Esophagus (tissue), 2 donors: ENCODE results near the gene TTC33. TPM values are rescaled to one million over a fixed set of nuclear protein-coding genes. Genes with fewer than 3 reads are reported as not detected.

Experiments used
- H3K27ac ChIP-seq, 2 donors: one replicate each; pipeline ENCODE4 v1.5.1; 2013; ENCODE audit warnings: low read depth in 2 of 2, mild to moderate bottlenecking in 2 of 2, inconsistent platforms in 1 of 2, low read length in 1 of 2, moderate library complexity in 1 of 2
- H3K27me3 ChIP-seq, 2 donors: one replicate each; pipeline ENCODE4 v1.6.1; 2013; ENCODE audit warnings: low read length in 2 of 2, control low read depth in 1 of 2, mild to moderate bottlenecking in 1 of 2; ENCODE audit not compliant: insufficient read depth in 2 of 2, control insufficient read depth in 1 of 2
- H3K36me3 ChIP-seq, 2 donors: one replicate each; pipeline ENCODE4 v1.6.1; 2013; ENCODE audit warnings: low read length in 1 of 2; ENCODE audit not compliant: control insufficient read depth in 2 of 2, insufficient read depth in 2 of 2
- H3K4me1 ChIP-seq, 2 donors: one replicate each; pipeline ENCODE4 v1.6.1; 2013; ENCODE audit warnings: low read length in 1 of 2; ENCODE audit not compliant: control insufficient read depth in 2 of 2, insufficient read depth in 2 of 2
- H3K4me3 ChIP-seq, 2 donors: one replicate each; pipeline ENCODE4 v1.5.1; 2013; ENCODE audit warnings: low read length in 2 of 2, mild to moderate bottlenecking in 2 of 2, low read depth in 1 of 2, moderate library complexity in 1 of 2
- H3K9me3 ChIP-seq, 2 donors: one replicate each; pipeline ENCODE4 v1.6.1; 2013; ENCODE audit warnings: mild to moderate bottlenecking in 2 of 2, low read depth in 1 of 2, low read length in 1 of 2, moderate library complexity in 1 of 2; ENCODE audit not compliant: control insufficient read depth in 2 of 2, insufficient read depth in 1 of 2
- WGBS, 2 donors: extraction: QIAGEN DNeasy Blood & Tissue Kit; methylation state at CpG; one replicate each; pipeline ENCODE4 v1.1.7; 2013; 5-methylcytosine and 5-hydroxymethylcytosine counted together
- polyA plus RNA-seq, 2 donors: library from polyadenylated mRNA; stranded (reverse); fragments of 200-250 nt; gene quantifications; one replicate each; pipeline ENCODE4 v1.2.3, GENCODE V29; 2013
- donor health status: healthy with polysubstance abuse.
- donor health status: Bipolar disorder and iron deficiency.

Gene TTC33
- polyA plus RNA-seq, 2 donors, result 3.2 to 3.7 TPM

GRCh38 chr5:40554813-40555212 is 200.9 kb downstream of the TTC33 start:
- no peak overlapping the region for H3K27ac ChIP-seq
- H3K9me3 ChIP-seq, result no peaks in the 10 kb centered on the region
- no peaks in the 10 kb centered on the region for H3K27me3 ChIP-seq
- H3K36me3 ChIP-seq, result no peaks in the 10 kb centered on the region
- no peaks in the 10 kb centered on the region for H3K4me1 ChIP-seq
- 59 to 87% methylated on average over 1 of the region's 1 CpG for WGBS, 2 donors
- H3K4me3 ChIP-seq, result no peak overlapping the region

- H3K36me3 ChIP-seq, result no peaks in the 10 kb centered on the region
- H3K9me3 ChIP-seq, result no peaks in the 10 kb centered on the region
- no peak overlapping the region for H3K4me3 ChIP-seq
- no peak overlapping the region for H3K27ac ChIP-seq
- 85 to 86% methylated on average over 1 of the region's 1 CpG for WGBS, 2 donors
- H3K27me3 ChIP-seq, result no peaks in the 10 kb centered on the region
- no peaks in the 10 kb centered on the region for H3K4me1 ChIP-seq
Observed at GRCh38 chr5:40554054-40554453, 201.7 kb downstream of the TTC33 start.

- H3K9me3 ChIP-seq, result no peaks in the 10 kb centered on the region
- WGBS, 2 donors, result 83 to 88% methylated on average over 3 of the region's 3 CpGs
Observed at GRCh38 chr5:40552981-40553380, 202.8 kb downstream of the TTC33 start.

GRCh38 chr5:40551496-40552491 is 204.0 kb downstream of the TTC33 start:
- Histone ChIP-seq H3K4me1 (no peaks in the 10 kb centered on the region), H3K27me3 (no peaks in the 10 kb centered on the region), H3K36me3 (no peaks in the 10 kb centered on the region), H3K4me3 (no peak overlapping the region), H3K27ac (no peak overlapping the region), H3K9me3 (no peaks in the 10 kb centered on the region)
- WGBS, 2 donors, result 41 to 51% methylated on average over 8 of the region's 8 CpGs

More at GRCh38 chr5:40552981-40553380, 202.8 kb downstream of the TTC33 start:
- H3K36me3 ChIP-seq, result no peaks in the 10 kb centered on the region
- no peak overlapping the region for H3K27ac ChIP-seq
- H3K27me3 ChIP-seq, result no peaks in the 10 kb centered on the region
- H3K4me3 ChIP-seq, result no peak overlapping the region
- H3K4me1 ChIP-seq, result no peaks in the 10 kb centered on the region

GRCh38 chr5:40550481-40550880 is 205.3 kb downstream of the TTC33 start:
- Histone ChIP-seq H3K4me3 (no peak overlapping the region), H3K27me3 (no peaks in the 10 kb centered on the region), H3K4me1 (no peaks in the 10 kb centered on the region), H3K36me3 (no peaks in the 10 kb centered on the region), H3K27ac (no peak overlapping the region), H3K9me3 (no peaks in the 10 kb centered on the region)

- Histone ChIP-seq H3K4me3 (no peak overlapping the region), H3K4me1 (no peaks in the 10 kb centered on the region), H3K36me3 (no peaks in the 10 kb centered on the region), H3K9me3 (no peaks in the 10 kb centered on the region), H3K27ac (no peak overlapping the region), H3K27me3 (no peaks in the 10 kb centered on the region)
- WGBS, 2 donors, result 0 to 32% methylated on average over 1 of the region's 1 CpG
Observed at GRCh38 chr5:40549616-40550015, 206.1 kb downstream of the TTC33 start.

GRCh38 chr5:40547994-40548575 is 207.7 kb downstream of the TTC33 start:
- Histone ChIP-seq H3K4me3 (no peak overlapping the region), H3K4me1 (no peaks in the 10 kb centered on the region), H3K27ac (no peak overlapping the region), H3K27me3 (no peaks in the 10 kb centered on the region), H3K9me3 (no peaks in the 10 kb centered on the region), H3K36me3 (no peaks in the 10 kb centered on the region)
- 39% methylated on average over 3 of the region's 3 CpGs for WGBS, 2 donors

- Histone ChIP-seq H3K4me1 (no peaks in the 10 kb centered on the region), H3K4me3 (no peak overlapping the region), H3K27me3 (no peaks in the 10 kb centered on the region), H3K27ac (no peak overlapping the region), H3K9me3 (no peaks in the 10 kb centered on the region), H3K36me3 (no peaks in the 10 kb centered on the region)
- 89% methylated on average over 4 of the region's 4 CpGs for WGBS, 2 donors
Observed at GRCh38 chr5:40547557-40547956, 208.2 kb downstream of the TTC33 start.

GRCh38 chr5:40540301-40540700 is 215.5 kb downstream of the TTC33 start:
- Histone ChIP-seq H3K4me3 (no peak overlapping the region), H3K4me1 (no peaks in the 10 kb centered on the region), H3K9me3 (no peaks in the 10 kb centered on the region), H3K27me3 (no peaks in the 10 kb centered on the region), H3K36me3 (no peaks in the 10 kb centered on the region), H3K27ac (no peak overlapping the region)

- Histone ChIP-seq H3K9me3 (no peaks in the 10 kb centered on the region), H3K27me3 (no peaks in the 10 kb centered on the region), H3K4me1 (no peaks in the 10 kb centered on the region), H3K27ac (no peak overlapping the region), H3K36me3 (no peaks in the 10 kb centered on the region), H3K4me3 (no peak overlapping the region)
- 80 to 84% methylated on average over 1 of the region's 1 CpG for WGBS, 2 donors
Observed at GRCh38 chr5:40524677-40525076, 231.1 kb downstream of the TTC33 start.
